CD4-positive, alpha-beta memory T cell (primary cell): ENCODE data around the gene CLNK. TPM values are rescaled to one million over a fixed set of nuclear protein-coding genes. Genes with fewer than 3 reads are reported as not detected.
"Not testable (repeated sequence)": the region's sequence is repeated elsewhere in the genome, so short reads cannot be mapped to it uniquely, and the experiment has no call there.

ENCODE experiments used
- CTCF ChIA-PET: fragments of 350-600 bp; sonication (Branson Sonifier 250); formaldehyde crosslinking; loops from one replicate; lab custom pipeline; 2021; ENCODE audit warnings: inconsistent platforms; ENCODE audit not compliant: partially characterized antibody; lab: Charles Lee
- POLR2A ChIA-PET: fragments of 350-600 bp; sonication (Branson Sonifier 250); formaldehyde crosslinking; loops from one replicate; lab custom pipeline; 2021; ENCODE audit not compliant: partially characterized antibody; lab: Charles Lee
- DNase-seq, 5 donors: peaks; one replicate each; pipeline versions ENCODE4 v3.0.0 to v3.0.0-alpha.2; 2020 to 2022; ENCODE audit warnings: mixed read lengths in 1 of 5
- H3K27ac ChIP-seq: one replicate; pipeline ENCODE4 v1.7.0; 2013; ENCODE audit warnings: low read depth, low read length
- H3K27me3 ChIP-seq: 2 replicates; pipeline ENCODE4 v1.7.0; 2013; ENCODE audit warnings: mild to moderate bottlenecking, low read length, moderate library complexity; ENCODE audit not compliant: insufficient read depth
- H3K36me3 ChIP-seq: 2 replicates; pipeline ENCODE4 v1.7.0; 2013; ENCODE audit warnings: mild to moderate bottlenecking, low read length, moderate library complexity; ENCODE audit not compliant: insufficient read depth
- H3K4me1 ChIP-seq: 2 replicates; pipeline ENCODE4 v1.7.0; 2013; ENCODE audit warnings: mild to moderate bottlenecking, low read length, moderate library complexity; ENCODE audit not compliant: insufficient read depth
- H3K4me3 ChIP-seq, 2 donors: one replicate each; pipeline ENCODE4 v1.7.0; 2013; ENCODE audit warnings: low read length in 2 of 2, mild to moderate bottlenecking in 1 of 2
- H3K9me3 ChIP-seq, 2 donors: one replicate each; pipeline ENCODE4 v1.7.0; 2013; ENCODE audit warnings: low read length in 2 of 2, control low read depth in 1 of 2; ENCODE audit not compliant: control insufficient read depth in 1 of 2
- H3K27ac Mint-ChIP-seq, 7 donors: one replicate each; pipeline ENCODE4 v1.8.0; 2020 to 2021; ENCODE audit warnings: mixed read lengths in 7 of 7, mild to moderate bottlenecking in 6 of 7, inconsistent platforms in 3 of 7, moderate library complexity in 3 of 7
- H3K27me3 Mint-ChIP-seq, 2 donors: one replicate each; pipeline ENCODE4 v1.8.0; 2020 to 2021; ENCODE audit warnings: mixed read lengths in 2 of 2
- H3K36me3 Mint-ChIP-seq, 2 donors: one replicate each; pipeline ENCODE4 v1.8.0; 2020 to 2021; ENCODE audit warnings: mixed read lengths in 2 of 2, inconsistent platforms in 1 of 2, mild to moderate bottlenecking in 1 of 2
- H3K4me1 Mint-ChIP-seq, 4 donors: one replicate each; pipeline ENCODE4 v1.8.0; 2020 to 2021; ENCODE audit warnings: mixed read lengths in 4 of 4, mild to moderate bottlenecking in 1 of 4
- H3K4me3 Mint-ChIP-seq, 8 donors: one replicate each; pipeline ENCODE4 v1.8.0; 2020 to 2021; ENCODE audit warnings: mixed read lengths in 8 of 8, mild to moderate bottlenecking in 7 of 8, moderate library complexity in 6 of 8, inconsistent platforms in 3 of 8
- H3K9me3 Mint-ChIP-seq, 8 donors: one replicate each; pipeline ENCODE4 v1.8.0; 2020 to 2021; ENCODE audit warnings: mixed read lengths in 8 of 8, mild to moderate bottlenecking in 5 of 8, inconsistent platforms in 3 of 8, moderate library complexity in 1 of 8
- intact Hi-C: fragments of 100-400 bp; cut with micrococcal nuclease; formaldehyde crosslinking; loops from one replicate; pipeline ENCODE4 v1.15.1; 2023
- polyA plus RNA-seq, 2 donors: library from polyadenylated mRNA; unstranded; fragments of 300-500 nt; fragmentation: Illumina TruSeq; gene quantifications; one replicate each; pipeline ENCODE4 v1.2.3, GENCODE V29; 2021
- total RNA-seq, 2 experiments: library from RNA; stranded (reverse); gene quantifications; one replicate each; pipeline ENCODE4 v1.2.3, GENCODE V29; 2021

CLNK gene
- total and polyA plus RNA-seq, 4 experiments from 2014 or later = 0.11 to 0.29 TPM; not detected in 2

DNA sequence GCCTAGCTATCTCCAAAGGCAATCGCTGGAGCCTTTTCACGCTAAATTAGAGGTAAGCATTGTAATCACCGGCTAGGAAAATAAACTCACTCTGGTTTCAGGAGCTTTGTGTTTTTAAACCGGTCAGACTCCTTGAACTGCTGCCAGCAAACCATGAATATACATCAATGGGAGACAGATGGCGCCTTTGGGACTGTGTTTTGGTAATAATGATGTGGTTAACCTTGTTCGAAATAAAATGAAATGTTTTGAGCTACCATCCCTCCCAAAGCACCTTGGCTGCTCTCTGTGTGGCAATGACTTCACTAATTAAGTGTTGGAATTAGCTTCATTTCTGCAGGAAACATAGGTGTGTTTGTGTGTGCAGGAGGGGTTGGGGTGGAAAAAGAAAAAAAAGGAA, 65.3 kb downstream of the CLNK start:
- intact Hi-C loops = no loop called here
- peaks cover 0 to 4% of the 10 kb centered on the region in 2 donors for H3K27me3 Mint-ChIP-seq
- no peak for DNase-seq

DNA sequence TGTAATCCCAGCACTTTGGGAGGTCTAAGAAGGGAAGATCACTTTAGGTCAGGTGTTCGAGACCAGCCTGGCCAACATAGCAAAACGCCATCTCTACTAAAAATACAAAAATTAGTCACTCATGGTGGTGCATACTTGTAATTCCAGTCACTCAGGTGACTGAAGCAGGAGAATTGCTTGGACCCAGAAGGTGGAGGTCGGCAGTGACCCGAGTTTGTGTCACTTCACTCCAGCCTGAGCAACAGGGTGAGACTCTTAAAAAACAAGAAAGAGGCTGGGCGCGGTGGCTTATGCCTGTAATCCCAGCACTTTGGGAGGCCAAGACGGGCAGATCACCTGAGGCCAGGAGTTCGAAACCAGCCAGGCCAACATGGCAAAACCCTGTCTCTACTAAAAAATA, 69.6 kb downstream of the CLNK start:
- H3K27ac Mint-ChIP-seq, CTCF ChIA-PET, H3K9me3 Mint-ChIP-seq, H3K4me1 ChIP-seq, intact Hi-C loops, DNase-seq, H3K4me1 Mint-ChIP-seq, H3K27me3 ChIP-seq, H3K36me3 Mint-ChIP-seq, H3K27ac ChIP-seq, H3K27me3 Mint-ChIP-seq, POLR2A ChIA-PET, H3K4me3 ChIP-seq, H3K9me3 ChIP-seq, H3K4me3 Mint-ChIP-seq, H3K36me3 ChIP-seq: not testable (repeated sequence)

More for the DNA sequence above, 65.3 kb downstream of the CLNK start:
- H3K4me3 Mint-ChIP-seq = no peak overlapping the region
- Histone ChIP-seq H3K9me3 (no peaks in the 10 kb centered on the region), H3K4me1 (no peaks in the 10 kb centered on the region), H3K27me3 (no peaks in the 10 kb centered on the region), H3K27ac (no peak overlapping the region), H3K36me3 (no peaks in the 10 kb centered on the region), H3K4me3 (no peak overlapping the region)
- ChIA-PET POLR2A (no interaction called here), CTCF (no interaction called here)
- peaks cover 0 to 2% (median 0%) of the 10 kb centered on the region in 8 donors for H3K9me3 Mint-ChIP-seq
- no peaks in the 10 kb centered on the region for H3K4me1 Mint-ChIP-seq
- H3K27ac Mint-ChIP-seq = no peak overlapping the region
- no peaks in the 10 kb centered on the region for H3K36me3 Mint-ChIP-seq

DNA sequence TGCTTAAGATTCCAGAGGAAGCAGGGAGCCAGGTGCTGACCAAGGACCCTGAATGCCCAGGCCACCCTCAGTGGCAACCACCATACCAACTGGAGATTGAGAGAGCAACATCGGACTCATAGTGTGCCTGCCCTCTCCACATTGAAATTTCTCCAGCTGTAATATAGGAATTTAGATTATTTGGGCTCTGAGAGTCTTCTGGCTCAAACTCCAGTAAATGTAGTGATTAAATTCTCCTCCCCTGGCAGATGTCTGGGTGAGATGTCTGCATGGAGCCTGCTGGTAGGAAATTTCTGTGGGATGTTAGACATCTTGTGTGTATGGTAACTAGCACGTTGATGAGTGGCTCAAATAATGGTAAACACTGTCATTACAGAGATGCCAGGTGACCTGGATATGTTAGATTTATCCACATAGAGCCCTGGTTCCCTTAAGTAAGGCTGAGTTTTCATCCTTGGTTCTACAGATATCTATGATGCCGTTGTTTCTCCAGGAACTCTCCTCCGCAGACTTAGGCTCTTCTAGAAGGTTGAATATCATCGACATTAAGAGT, 70.6 kb downstream of the CLNK start:
- no peak overlapping the region for H3K4me3 ChIP-seq
- peaks cover 0 to 2% (median 0%) of the 10 kb centered on the region in 8 donors for H3K9me3 Mint-ChIP-seq
- H3K4me3 Mint-ChIP-seq = no peak overlapping the region
- no peaks in the 10 kb centered on the region for H3K27me3 ChIP-seq
- H3K27ac Mint-ChIP-seq = no peak overlapping the region
- intact Hi-C loops = no loop called here
- no peaks in the 10 kb centered on the region for H3K36me3 Mint-ChIP-seq
- no peak for DNase-seq
- no peaks in the 10 kb centered on the region for H3K4me1 ChIP-seq
- H3K9me3 ChIP-seq = no peaks in the 10 kb centered on the region
- POLR2A ChIA-PET = no interaction called here
- H3K27ac ChIP-seq = no peak overlapping the region
- H3K27me3 Mint-ChIP-seq = peaks cover 2 to 4% of the 10 kb centered on the region in 2 donors
- no peaks in the 10 kb centered on the region for H3K4me1 Mint-ChIP-seq
- CTCF ChIA-PET = no interaction called here
- no peaks in the 10 kb centered on the region for H3K36me3 ChIP-seq

DNA sequence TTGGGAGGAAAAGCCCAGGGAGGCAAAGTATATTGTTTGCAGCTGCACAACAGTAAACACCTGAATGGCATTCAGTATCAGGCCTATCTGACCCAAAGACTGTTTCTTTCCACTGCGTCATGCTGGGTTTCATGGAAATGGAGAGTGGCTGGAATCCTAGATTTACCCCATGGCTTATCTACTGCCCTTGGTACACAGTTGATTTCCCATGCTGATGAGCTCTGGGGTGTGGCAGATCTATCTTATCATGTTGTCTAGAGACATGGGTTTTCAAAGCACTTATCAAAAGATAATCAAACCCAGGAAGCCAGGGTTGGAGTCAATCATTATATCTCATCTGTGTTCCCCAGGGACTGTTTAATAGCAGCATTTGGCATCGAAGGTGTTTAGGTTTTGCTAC, 72.1 kb downstream of the CLNK start:
- no peak overlapping the region for H3K27ac ChIP-seq
- Mint-ChIP-seq H3K36me3 (no peaks in the 10 kb centered on the region), H3K9me3 (no peaks in the 10 kb centered on the region), H3K4me3 (no peak overlapping the region), H3K4me1 (no peaks in the 10 kb centered on the region), H3K27ac (no peak overlapping the region), H3K27me3 (peaks cover 2 to 4% of the 10 kb centered on the region in 2 donors)
- no peak for DNase-seq
- H3K9me3 ChIP-seq = no peaks in the 10 kb centered on the region
- H3K4me3 ChIP-seq = no peak overlapping the region
- intact Hi-C loops = no loop called here
- no peaks in the 10 kb centered on the region for H3K4me1 ChIP-seq
- no peaks in the 10 kb centered on the region for H3K27me3 ChIP-seq
- ChIA-PET POLR2A (no interaction called here), CTCF (no interaction called here)
- no peaks in the 10 kb centered on the region for H3K36me3 ChIP-seq

DNA sequence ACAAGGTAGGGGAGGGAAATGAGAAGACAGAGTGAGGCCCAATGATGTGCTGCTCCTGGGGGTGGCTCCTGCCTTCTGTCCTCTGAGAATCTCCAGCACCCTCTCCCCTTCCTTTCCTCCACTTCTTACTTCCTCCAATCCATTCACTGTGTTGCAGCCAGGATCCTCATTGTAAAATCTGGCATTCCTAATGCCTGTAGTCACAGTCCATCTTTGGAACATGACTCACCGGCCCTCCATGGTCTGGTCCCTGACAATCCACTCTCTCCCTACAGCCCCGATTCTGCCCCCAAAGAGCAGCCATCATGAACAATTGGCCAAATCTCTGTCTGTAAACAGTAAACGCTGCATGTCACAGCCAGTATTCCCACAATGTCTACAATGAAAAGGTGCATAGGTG, 72.9 kb downstream of the CLNK start:
- POLR2A ChIA-PET = no interaction called here
- CTCF ChIA-PET = no interaction called here

DNA sequence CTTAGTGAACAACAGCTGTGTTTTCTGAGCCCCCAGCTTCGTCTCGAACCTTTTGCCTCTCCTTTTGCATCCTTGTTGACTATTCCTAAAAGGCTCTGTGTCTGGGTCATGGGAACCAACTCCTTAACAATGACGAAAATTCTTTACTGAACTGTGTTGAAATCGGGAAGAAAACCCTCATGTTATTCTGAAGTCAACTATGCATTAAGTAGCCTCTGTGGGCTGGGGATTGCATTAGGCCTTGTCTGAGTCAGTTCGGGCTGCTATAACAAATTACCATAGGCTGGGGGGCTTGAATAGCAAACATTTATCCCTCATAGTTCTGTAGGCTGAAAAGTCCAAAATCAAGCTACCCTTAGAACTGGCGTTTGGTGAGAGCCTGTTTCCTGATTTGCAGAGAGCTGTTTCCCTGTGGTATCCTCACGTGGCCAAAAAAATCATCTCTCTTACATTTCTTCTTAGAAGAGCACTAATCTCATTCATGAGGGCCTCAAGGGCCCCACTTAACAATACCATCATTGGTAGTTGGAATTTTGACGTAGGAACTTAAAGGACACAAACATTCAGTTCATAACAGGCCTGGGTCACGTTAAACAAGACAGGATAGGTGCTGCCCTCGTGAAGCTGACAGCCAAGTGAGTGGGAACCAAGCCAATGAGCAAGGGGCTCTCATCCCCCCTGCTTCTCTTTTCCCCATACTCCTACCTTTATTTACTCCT, 75.9 kb downstream of the CLNK start:
- Mint-ChIP-seq H3K27ac (no peak overlapping the region), H3K9me3 (no peaks in the 10 kb centered on the region), H3K36me3 (no peaks in the 10 kb centered on the region), H3K27me3 (peaks cover 0 to 4% of the 10 kb centered on the region in 2 donors), H3K4me3 (no peak overlapping the region), H3K4me1 (no peaks in the 10 kb centered on the region)
- no peaks in the 10 kb centered on the region for H3K27me3 ChIP-seq
- H3K9me3 ChIP-seq = no peaks in the 10 kb centered on the region
- H3K36me3 ChIP-seq = no peaks in the 10 kb centered on the region
- no peak overlapping the region for H3K4me3 ChIP-seq
- intact Hi-C loops = no loop called here
- ChIA-PET POLR2A (no interaction called here), CTCF (interaction anchor here (1.4 kb wide), 1 partner anchor 32 kb away, joined by 3 read pairs; no protein-coding TSS in a partner anchor)
- DNase-seq = no peak
- H3K27ac ChIP-seq = no peak overlapping the region
- H3K4me1 ChIP-seq = no peaks in the 10 kb centered on the region

More for the DNA sequence above, 72.9 kb downstream of the CLNK start:
- H3K9me3 ChIP-seq = no peaks in the 10 kb centered on the region
- Mint-ChIP-seq H3K27me3 (peaks cover 2 to 4% of the 10 kb centered on the region in 2 donors), H3K9me3 (no peaks in the 10 kb centered on the region), H3K36me3 (no peaks in the 10 kb centered on the region), H3K4me1 (no peaks in the 10 kb centered on the region), H3K4me3 (no peak overlapping the region), H3K27ac (no peak overlapping the region)
- H3K36me3 ChIP-seq = no peaks in the 10 kb centered on the region
- DNase-seq = no peak
- intact Hi-C loops = no loop called here
- H3K4me3 ChIP-seq = no peak overlapping the region
- no peaks in the 10 kb centered on the region for H3K4me1 ChIP-seq
- no peaks in the 10 kb centered on the region for H3K27me3 ChIP-seq
- no peak overlapping the region for H3K27ac ChIP-seq

DNA sequence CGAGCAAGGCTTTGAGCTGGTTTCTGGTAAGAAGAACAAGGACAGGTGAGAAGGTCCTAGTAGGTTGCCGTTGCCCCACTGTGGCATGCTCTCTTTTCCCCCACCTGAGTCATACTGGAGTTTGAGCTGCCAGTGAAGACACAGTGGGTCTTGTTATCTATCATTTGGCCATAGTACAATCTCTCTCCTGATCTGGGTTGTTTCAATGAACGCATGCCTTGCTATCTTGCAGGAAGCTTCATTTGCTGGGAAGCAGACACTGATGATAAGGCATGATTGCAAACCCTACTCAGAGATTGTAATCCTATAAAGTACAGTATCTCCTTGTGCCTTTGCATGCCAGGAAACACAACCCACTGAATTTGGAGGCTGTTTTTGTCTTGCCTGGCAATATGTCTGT, 77.4 kb downstream of the CLNK start:
- no peaks in the 10 kb centered on the region for H3K9me3 ChIP-seq
- no peak overlapping the region for H3K4me3 Mint-ChIP-seq
- no peaks in the 10 kb centered on the region for H3K36me3 ChIP-seq
- H3K27me3 ChIP-seq = no peaks in the 10 kb centered on the region
- H3K4me1 ChIP-seq = no peaks in the 10 kb centered on the region
- CTCF ChIA-PET = no interaction called here
- H3K27ac Mint-ChIP-seq = no peak overlapping the region
- DNase-seq = no peak
- no peak overlapping the region for H3K27ac ChIP-seq
- H3K27me3 Mint-ChIP-seq = no peaks in the 10 kb centered on the region
- H3K9me3 Mint-ChIP-seq = peaks cover 0 to 4% (median 0%) of the 10 kb centered on the region in 8 donors
- intact Hi-C loops = no loop called here
- POLR2A ChIA-PET = no interaction called here
- no peak overlapping the region for H3K4me3 ChIP-seq
- H3K36me3 Mint-ChIP-seq = no peaks in the 10 kb centered on the region
- no peaks in the 10 kb centered on the region for H3K4me1 Mint-ChIP-seq
